Activated CD4-positive, alpha-beta T cell treated with anti-CD3 and anti-CD28 coated beads, Interleukin-2, amount 50 U/mL, for 1 hour (primary cell): ENCODE results near the gene HRAS.

Source experiments
- DNase-seq: peaks from one replicate; pipeline ENCODE4 v3.0.0-alpha.2; 2020

HRAS gene

DNA sequence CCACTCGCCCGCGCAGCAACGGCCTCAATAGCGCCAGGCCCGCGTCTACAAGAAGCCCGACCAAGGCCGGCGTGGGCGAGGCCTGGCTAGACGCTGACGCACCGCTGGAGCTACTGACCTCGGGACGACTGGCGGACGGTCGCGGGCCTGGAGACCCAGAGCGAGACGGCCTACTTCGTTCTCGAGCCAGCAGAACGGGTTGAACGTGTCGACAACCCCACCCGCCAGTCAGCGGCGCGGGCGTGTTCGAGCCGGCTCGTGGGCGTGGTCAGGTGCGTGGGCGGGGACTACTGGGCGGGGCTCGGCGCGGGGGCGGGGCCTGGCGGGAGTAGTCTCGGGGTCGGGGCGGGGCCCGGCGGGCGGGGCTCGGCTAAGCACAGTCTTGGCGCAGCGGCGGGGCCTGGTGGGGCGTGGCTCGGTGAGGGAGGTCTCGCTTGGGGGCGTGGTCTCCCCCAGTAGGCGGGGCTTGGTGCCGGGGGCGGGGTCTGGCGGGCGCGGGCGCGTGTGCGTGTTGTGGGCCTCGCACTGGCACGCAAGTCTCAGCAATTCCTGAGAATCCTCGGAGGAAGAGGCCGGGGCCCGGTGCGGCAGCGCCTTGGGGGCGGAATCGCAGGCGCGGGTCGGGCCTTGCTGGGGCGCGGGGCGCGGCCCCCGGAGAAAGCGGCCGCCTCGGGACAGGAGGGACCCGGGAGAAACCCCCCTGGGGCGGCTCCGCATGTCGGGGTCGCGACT, 28.2 kb downstream of the HRAS start, which contains the start of gene RNH1:
Gene RNH1, minus strand, starts transcription at position 248 of the 732 bp plus-strand sequence. CDS start 5,080 bp downstream, outside the sequence.
- peak; percentile 100 for DNase-seq

DNA sequence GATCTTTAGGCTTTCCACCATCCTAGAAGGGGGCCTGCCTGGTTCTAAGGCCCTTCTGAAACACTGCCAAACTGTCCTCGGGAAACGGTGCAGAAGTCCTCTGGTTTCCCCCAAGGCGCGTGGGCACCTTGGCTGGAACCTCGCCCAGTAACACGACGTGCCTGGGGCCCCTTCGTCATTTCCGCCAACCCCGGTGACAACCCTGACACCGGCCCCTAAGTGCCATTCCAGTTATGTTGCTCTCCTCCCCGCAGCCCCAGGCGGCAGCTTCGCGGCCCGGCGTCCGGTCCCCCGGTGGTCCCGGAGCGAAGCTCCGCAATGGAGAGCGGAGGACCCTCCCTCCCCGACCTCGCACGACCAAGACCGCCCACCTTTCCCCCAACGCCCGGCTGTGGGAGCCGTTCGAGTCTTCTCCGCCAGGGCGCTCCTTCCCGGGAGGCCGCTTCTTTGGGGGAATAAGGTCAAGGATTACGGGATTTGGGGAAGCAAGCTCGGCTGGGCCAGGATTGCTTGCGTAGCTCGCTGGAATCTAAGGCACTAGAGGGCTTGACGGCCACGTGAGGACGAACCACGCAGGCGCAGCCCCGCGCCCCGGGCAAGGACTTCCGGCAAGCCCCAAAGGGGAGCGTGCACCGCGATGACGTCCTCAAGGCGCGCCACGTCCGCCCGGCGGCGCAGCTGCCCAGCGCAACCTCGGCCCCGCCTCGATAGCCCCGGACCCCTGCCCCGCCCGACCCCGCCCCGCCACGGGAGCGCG, 29.0 kb downstream of the HRAS start:
- DNase-seq: peak; percentile 97

DNA sequence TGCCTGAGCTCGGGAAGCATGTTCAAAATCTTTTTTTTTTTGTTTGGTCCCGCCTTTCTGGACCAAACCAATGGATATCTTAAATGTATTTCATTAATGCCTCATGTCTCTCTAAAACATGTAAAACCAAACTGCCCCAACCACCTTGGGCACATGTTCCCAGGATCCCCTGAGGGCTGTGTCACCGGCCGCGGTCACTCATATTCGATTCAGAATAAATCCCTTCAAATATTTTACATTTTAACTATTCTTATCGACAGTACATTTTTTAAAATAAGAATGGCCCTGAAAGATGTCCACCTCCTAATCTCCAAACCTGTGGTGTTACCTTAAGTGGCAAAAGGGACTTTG, 30.4 kb downstream of the HRAS start:
- no peak for DNase-seq

DNA sequence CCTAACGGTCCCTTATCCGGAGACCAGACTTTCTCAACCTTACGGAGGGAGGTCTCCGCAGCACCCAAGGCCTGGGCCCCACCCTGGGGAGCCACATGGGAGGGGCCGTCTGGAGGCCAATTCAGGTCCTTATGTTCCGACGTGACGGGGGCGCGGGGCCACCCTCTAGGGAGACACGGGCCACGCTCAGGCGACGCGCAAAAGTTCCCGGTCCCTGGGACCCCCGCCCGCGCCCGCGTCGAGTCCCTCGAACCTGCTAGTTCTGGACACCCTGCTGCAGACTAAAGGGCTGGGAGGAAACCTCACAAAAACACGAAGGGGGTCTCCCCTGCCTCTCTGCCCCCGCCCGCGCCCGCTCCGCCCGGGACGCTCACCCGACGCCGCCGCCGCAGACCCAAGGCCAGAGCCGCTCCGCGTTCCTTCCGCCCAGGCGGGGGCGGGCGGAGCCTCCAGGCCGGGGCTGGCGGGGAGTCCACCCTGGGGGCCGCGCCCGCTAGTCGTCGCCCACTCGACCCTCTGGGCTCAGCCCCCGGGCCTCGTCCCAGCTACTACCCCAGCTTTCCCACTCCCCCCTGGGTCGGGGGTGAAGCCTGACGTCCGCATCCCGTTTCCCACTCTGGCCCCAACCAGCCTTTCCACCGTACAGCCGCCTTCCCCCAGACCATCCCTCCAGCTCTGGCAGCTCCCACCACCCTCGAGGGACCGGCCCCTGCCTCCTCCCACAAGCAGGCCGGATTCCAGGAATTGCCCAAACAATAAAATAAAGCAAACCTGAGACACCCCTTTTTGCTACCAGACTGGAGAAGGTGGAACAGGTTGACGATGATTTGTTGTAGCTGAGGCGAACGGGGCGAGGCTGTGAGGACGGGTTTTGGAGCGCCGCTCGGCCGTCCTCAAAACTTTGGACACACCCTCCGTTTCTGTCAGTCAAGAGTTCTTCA, 31.1 kb downstream of the HRAS start:
- no peak for DNase-seq

DNA sequence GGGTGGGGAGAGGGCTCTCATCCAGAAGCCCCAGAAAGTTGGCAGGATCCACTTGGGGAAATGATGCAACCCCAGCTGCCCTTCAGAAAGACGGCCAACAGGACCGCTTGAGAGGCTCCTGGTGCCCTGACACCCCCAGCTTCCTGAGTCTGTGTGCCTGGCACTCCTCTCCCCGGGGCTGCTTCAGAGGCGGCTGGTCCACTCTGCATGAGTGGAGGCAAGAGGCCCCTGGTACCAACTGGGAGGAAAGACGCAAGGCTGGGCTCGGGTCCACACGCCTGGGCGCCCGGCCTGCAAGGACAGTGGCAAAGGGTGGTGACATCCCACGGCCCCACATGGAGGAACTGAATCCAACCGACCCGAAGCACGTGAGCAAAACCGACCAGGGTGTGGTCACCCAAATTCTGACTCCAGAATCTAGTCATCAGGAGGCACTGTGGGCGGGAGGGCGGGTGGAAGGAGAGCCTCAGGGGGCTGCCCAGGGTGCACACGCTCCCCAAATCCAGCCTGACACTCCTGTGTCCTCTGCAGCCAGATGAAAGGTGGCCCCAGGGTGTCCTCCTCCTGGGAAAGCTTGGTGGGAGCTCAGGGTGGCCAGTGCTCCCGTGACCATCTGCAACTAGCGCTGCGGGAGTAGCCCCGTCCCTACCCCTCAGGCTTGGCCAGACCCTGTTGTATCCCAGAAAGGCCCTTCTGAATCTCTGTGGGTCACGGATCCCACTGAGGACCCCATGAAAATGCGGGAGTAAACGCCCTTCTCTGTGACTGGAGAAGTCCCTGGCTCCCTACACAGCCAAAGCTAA, 32.0 kb downstream of the HRAS start:
- no peak for DNase-seq

DNA sequence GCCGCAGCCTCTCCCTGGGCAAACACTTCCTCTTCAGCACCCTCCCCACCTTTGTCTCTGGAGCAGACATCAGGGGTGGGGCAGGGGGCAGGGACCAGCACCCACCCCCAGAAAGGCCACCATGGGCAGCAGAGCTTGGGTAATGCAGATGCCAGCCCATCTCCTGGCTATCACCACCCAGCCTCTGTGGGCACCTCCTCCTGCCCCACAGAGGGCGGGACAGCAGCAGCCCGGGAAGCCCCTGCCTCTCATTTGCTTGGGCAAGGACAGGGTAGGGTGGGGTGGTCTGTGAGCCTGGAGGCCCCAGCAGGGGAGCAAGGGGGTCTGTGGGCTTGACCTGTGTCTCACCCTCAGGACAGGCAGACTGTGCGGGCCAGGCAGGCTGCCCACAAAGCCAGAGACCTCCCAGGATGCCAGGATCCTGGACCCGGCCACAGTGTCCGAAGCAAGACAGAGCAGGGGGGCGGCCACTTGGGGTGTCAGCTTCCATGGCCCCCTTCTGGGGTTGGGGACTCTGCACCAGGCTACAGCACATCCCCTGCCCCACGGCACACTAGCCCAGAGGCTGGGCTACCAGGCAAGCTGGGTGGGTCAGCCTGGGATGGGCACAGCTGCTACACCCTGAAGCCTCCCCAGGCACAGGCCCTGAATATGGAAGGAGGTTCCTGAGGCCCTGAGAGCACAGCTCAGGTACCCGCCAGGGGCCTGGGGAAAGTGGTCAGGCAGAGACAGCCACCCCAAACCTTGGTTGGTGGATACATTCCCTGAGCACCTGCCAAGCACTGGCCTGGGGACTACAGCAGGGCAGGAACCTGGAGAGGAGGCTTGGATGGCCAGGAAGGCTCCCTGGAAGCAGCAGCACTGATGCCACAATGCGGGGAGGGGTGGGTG, 32.8 kb downstream of the HRAS start:
- no peak for DNase-seq

DNA sequence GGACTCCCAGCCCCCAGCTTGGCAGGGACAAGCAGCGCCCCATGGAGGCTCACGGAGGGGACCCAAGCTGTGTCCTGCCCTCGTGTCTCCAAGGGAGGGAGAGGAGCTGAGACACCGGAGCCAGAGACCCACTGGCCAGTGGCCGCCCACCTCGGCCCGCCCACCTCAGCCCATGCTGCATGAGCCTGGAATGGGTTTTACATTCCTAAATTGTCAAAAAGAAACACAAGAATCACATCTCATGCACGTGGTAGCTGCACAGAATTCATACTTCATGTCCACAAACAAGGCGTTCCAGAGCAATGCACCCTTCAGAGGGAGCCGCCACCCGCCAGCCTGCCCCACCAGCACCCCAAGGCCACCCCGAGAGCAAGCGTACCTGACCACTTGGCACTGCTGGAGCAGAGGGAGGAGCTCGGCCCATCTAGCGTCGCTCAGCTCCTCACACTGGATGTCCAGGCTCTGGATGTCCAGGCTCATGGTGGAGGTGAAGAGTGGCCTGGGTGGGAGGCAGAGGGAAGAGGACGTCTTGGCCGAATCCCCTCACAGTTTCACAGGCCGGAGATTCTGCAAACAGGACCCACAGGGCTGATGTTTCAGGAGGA, 33.6 kb downstream of the HRAS start:
- no peak for DNase-seq

DNA sequence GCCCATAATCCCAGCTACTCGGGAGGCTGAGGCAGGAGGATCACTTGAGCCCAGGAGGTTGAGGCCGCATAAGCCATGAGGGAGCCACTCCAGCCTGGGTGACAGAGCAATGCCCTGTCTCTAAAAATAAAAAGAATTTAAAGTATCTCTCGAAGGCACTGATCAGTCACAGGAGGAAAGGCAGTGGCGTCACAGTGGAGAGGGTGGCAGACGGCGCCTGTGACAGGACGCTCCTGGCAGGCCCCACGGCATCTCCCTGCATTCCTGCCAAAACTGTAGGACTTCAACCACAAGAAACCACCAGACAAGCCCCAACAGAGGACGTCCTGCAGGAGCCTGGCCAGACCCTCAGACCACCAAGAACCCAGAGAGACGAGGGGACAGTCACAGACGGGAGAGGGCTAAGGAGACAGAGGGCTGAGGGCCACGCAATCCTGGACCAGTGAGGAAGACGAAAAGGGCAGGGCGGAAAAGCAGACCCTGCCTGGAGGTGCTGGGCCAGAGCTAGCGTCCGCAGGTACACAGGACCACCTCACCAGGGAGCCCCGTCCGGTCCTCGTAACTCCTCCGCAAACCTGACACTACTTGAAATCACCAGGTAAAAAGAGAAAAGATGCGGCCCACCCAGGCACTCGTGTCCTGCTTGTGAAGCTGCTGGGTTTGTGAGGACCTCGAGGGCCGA, 34.2 kb downstream of the HRAS start:
- no peak for DNase-seq

DNA sequence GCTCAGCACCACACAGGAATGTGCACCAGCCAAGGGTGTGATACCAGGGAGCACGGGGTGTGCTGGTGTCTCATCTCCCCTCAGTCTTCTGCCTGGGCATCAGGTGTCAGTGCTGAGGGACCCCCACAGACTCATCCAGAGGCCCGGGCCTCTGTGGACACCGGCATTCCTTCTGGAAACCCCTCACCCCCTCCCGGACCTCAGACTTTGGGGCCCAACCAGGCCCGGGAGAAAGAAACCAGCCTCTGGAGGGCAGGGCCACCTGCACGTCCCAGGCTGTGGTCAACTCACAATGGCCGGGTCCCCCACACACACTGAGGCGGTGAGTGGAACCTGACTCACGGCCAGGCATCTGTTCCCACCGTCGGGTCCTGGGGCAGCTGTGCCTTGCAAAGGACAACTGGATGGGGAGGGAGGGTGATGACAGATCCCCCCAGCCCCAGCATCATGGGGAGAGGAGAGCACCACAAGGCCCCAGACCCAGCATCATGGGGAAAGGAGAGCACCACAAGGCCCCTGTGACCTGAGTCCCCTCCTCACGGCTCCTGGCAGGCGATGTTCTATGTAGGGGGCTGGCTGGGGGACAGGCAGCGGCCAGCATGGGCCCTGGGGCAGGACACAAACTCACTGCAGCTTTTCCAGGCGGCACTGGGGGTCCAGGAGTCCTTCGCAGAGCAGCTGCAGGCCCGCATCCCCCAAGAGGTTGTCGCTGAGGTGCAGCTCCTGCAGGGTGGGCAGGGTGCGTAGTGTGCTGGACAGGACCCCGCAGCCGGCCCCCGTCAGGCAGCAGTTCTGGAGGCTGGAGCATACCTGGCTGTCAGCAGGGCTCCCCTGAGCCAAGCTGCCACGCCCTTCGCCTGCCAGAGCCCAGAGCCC, 35.9 kb downstream of the HRAS start:
- no peak for DNase-seq

DNA sequence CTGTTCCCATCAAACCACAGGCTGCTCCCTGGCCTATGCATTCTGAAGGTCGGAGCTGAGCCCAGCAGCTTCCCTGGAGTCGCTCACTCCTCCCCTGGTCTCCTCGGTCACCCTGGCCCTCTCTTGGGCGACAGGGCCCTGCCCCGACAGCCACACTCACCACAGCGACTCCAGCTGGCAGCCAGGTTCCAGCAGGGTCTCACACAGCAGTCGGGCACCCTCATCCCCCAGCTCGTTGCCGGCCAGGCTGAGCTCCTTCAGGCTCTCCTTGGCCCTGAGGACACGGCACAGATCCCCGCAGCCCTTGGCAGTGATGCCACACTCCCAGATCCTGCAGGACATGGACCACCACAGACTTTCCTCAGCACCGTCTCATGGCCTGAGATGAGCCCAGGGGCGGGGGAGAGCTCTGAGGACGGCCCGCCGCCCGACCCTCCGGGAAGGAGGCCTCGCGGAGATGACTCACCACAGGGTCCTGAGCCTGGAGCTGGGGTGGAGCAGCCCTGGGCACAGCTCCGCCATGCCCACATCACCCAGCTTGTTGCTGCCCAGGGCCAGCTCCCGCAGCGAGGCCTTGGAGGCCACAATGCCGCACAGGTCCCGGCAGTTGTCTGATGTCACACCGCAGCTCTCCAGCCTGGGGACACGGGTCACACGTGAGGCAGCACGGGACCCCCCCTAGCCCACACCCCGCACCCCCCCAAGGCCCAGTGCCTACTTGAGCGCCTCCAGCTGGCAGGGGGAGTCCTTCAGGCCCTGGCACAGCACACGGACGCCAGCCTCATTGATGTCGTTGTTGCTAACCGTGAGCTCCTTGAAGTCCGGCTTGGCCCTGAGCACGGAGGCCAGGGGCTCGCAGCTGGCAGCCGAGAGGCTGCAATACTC, 36.8 kb downstream of the HRAS start:
- no peak for DNase-seq

DNA sequence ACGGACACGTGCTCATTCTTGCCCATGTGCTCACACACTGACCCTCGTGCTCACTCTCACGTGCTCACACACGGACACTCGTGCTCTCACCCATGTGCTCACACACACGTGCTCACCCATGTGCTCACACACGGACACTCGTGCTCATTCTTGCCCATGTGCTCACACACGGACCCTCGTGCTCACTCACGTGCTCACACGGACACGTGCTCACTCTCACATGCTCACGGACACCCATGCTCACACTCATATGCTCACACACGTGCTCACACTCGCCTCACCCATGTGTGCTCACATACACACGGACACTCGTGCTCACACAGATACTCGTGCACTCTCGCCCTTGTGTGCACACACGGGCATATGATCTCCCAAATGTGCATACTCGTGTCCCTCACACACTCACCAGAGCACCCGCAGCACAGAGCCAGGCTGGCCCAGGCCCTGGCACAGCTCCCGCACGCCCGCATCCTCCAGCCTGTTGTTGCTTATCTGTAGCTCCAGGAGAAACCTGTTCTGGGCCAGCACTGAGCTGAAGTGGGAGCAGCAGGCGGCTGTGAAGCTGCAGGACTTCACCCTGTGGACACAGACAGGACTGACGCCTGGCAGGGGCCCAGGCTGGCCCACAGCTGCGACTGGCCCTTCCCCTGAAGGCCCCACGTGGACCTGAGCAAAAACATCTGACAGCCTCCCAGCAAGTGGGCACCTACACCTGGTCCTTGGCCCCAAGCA, 37.6 kb downstream of the HRAS start:
- DNase-seq: no peak

DNA sequence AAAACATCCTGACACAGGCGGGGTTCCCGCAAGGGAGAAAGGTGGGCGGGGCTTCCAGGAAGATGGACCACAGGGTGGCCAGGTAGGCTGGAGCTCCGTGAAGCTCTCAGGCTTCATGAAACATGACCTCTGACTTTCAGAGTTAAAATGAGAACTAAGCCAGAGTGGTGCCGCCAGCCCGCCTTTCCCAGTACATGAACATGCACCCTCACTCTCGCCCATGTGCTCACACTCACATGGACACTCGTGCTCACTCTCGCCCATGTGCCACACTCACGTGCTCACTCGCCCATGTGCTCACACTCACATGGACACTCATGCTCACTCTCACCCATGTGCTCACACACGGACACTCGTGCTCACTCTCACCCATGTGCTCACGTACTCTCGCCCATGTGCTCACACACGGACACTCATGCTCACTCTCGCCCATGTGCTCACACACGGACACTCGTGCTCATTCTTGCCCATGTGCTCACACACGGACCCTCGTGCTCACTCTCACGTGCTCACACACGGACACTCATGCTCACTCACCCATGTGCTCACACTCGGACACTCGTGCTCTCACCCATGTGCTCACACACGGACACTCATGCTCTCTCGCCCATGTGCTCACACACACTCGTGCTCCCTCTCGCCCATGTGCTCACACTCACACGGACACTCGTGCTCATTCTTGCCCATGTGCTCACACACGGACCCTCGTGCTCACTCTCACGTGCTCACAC, 38.4 kb downstream of the HRAS start:
- DNase-seq: no peak

DNA sequence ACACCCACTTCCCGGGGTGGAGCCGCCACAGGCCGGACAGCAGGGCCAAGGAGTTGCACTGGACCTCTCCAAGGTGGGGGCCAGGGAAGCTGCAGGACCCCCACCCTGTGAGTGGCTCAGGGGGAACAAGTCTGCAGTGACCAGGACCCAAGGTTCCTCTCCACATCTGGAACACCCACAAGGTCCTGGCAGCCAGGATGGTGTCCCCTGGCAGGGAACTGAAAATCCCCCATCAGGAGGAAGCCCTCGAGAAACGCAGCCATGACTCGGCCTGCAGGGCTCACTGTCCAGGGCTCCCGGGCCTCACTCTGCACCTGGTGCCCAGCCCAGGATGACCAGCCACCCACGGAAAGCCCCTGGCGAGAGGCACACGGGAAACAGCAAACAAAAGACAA, 39.8 kb downstream of the HRAS start:
- DNase-seq: no peak

DNA sequence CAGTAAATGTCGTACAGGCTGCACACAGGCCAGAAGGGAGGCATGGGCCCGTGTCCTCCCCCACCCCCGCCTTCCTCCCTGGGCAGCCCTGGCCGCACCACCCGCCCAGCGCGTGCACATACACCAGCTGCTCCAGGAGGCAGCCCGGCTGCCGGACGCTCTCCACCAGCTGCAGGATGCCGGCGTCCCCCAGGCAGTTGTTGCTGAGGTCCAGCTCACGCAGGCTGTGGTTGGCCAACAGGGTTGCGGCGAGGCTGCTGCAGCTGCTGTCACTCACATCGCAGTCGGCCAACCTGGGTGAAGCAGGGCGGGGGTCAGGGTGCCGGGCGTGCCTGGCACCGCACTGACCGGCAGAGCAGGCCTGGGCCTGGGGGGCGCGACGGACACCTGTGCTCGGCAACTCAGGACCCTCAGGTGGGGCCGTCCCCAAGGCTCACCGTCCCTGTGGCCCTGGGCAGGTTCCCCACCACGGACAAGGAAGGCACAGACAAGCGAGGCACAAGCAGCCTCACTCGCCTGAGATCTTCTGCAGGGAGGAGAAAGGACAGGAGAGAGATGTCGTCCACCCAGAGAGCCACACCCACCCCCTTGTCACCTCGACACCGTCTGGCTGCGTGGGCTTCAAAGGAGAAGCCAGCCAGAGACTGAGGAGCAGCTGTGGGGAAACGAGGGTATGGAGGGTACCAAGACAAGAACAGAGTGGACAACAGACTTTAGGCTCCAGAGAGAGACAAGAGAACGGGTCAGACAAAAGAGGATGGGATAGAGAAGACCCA, 40.4 kb downstream of the HRAS start:
- no peak for DNase-seq

DNA sequence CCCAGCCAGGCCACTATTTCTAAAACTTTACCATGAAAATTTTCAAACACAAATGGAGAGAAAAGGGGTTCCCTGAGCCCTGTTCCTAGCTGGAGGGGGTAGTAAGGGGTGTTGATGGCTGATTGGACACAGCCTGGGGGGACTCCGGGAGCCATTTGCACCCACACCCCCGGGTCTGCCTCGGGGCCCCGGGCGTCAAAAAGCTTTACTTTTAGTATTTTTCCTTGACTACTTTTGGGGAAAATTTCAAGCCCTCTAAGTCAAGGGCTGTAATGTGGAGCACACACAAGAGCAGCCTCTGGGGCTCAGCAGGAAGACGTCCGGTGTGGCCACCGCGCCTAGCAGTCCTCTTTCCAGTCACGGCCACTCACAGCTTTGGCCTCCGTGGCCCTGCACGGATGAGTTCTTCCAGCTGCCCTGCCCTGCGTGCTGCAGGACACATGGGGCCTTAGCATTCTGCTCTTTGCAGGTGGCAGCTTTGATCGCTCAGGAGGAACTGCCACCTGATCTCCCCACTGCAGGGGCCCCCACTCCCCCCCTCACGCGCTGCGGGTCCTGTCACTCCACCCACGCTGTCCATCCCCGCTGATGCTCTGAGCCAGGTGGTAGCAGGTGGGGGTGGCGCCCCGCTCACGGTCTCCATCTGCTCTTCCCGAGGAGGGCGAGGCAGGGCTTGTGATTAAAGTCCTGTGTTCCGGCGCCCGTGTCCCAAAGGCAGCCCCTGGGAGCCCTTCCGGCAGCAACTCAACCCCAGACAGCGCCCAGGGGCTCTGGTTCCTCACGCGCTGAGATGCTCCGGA, 42.7 kb downstream of the HRAS start:
- DNase-seq: no peak
